Smooth muscle cell (in vitro differentiated cells): ENCODE data around the gene ANKMY2. TPM values are rescaled to one million over a fixed set of nuclear protein-coding genes. Genes with fewer than 3 reads are reported as not detected.

Source experiments
- DNase-seq: peaks from one replicate; lab custom pipeline; 2025; ENCODE audit not compliant: unreplicated experiment; lab: John Stamatoyannopoulos, UW
- H2AFZ ChIP-seq: fragments of 200-600 bp; sonication (generic); 2 replicates; pipeline ENCODE4 v1.6.0; 2016; ENCODE audit warnings: antibody characterized with exemption, low read depth, mild to moderate bottlenecking
- H3F3A ChIP-seq: fragments of 200-600 bp; sonication (generic); 2 replicates; pipeline ENCODE4 v1.6.0; 2017; ENCODE audit warnings: antibody characterized with exemption, low read depth
- H3K27ac ChIP-seq: fragments of 200-600 bp; sonication (generic); 2 replicates; pipeline ENCODE4 v1.5.1; 2016; ENCODE audit warnings: low read depth, mild to moderate bottlenecking
- H3K27me3 ChIP-seq: fragments of 200-600 bp; sonication (generic); 2 replicates; pipeline ENCODE4 v1.6.1; 2016; ENCODE audit warnings: low read depth, mild to moderate bottlenecking
- H3K36me3 ChIP-seq: fragments of 200-600 bp; sonication (generic); 2 replicates; pipeline ENCODE4 v1.5.1; 2016; ENCODE audit warnings: low read depth
- H3K4me1 ChIP-seq: fragments of 200-600 bp; sonication (generic); 2 replicates; pipeline ENCODE4 v1.5.1; 2016; ENCODE audit warnings: low read depth
- H3K4me2 ChIP-seq: fragments of 200-600 bp; sonication (generic); 2 replicates; pipeline ENCODE4 v1.6.0; 2016; ENCODE audit warnings: mild to moderate bottlenecking
- H3K4me3 ChIP-seq: fragments of 200-600 bp; sonication (generic); 2 replicates; pipeline ENCODE4 v1.5.1; 2016; ENCODE audit warnings: mild to moderate bottlenecking
- H3K79me2 ChIP-seq: fragments of 200-600 bp; sonication (generic); 2 replicates; pipeline ENCODE4 v1.6.0; 2016; ENCODE audit warnings: low read depth, mild to moderate bottlenecking
- H3K9ac ChIP-seq: fragments of 200-600 bp; sonication (generic); 2 replicates; pipeline ENCODE4 v1.6.0; 2016; ENCODE audit warnings: low read depth
- H3K9me3 ChIP-seq: fragments of 200-600 bp; sonication (generic); replicated peaks from 2 replicates; pipeline ENCODE4 v1.5.1; 2016; ENCODE audit warnings: low read depth
- H4K20me1 ChIP-seq: fragments of 200-600 bp; sonication (generic); 2 replicates; pipeline ENCODE4 v1.6.0; 2016; ENCODE audit warnings: low read depth
- CTCF ChIP-seq: fragments of 200-600 bp; sonication (generic); IDR thresholded peaks from 2 replicates; pipeline ENCODE4 v1.5.1; 2017; ENCODE audit warnings: borderline replicate concordance, mild to moderate bottlenecking, antibody characterized with exemption; ENCODE audit not compliant: insufficient read depth, poor library complexity, severe bottlenecking
- WGBS: methylation state at CpG from one replicate; pipeline ENCODE4 v1.1.7; 2016; ENCODE audit warnings: low lambda C conversion rate; 5-methylcytosine and 5-hydroxymethylcytosine counted together
- polyA plus RNA-seq: library from polyadenylated mRNA; unstranded; fragments of >200 nt; fragmentation: Nextera tagmentation; extraction: Ambion mirVana; gene quantifications from 2 replicates; pipeline ENCODE4 v1.2.1, GENCODE V29; 2016
- total RNA-seq: library from RNA; depleted of rRNA; stranded (reverse); fragments of >200 nt; gene quantifications from 2 replicates; pipeline ENCODE4 v1.2.3, GENCODE V29; 2014

The ANKMY2 gene
- total and polyA plus RNA-seq, 2 experiments from 2014 or later, result 24.0 to 28.0 TPM

- no peaks in the 10 kb centered on the region for H3K9me3 ChIP-seq
- H3K9ac ChIP-seq, result no peak overlapping the region
- H3F3A ChIP-seq, result no peaks in the 10 kb centered on the region
- no peak for TF ChIP-seq CTCF
- H3K4me3 ChIP-seq, result no peak overlapping the region
- no peaks in the 10 kb centered on the region for H3K4me1 ChIP-seq
- H3K4me2 ChIP-seq, result no peak overlapping the region
- H3K27ac ChIP-seq, result no peak overlapping the region
- whole genome bisulfite sequencing, result 93% methylated on average over 17 of the region's 17 CpGs
- no peak overlapping the region for H2AFZ ChIP-seq
- DNase-seq, result no peak
- no peaks in the 10 kb centered on the region for H3K27me3 ChIP-seq
- no peaks in the 10 kb centered on the region for H3K79me2 ChIP-seq
- H4K20me1 ChIP-seq, result no peaks in the 10 kb centered on the region
- no peaks in the 10 kb centered on the region for H3K36me3 ChIP-seq
Measured at GRCh38 chr7:16585540-16585939, 60.0 kb downstream of the ANKMY2 start.

GRCh38 chr7:16583834-16584233 lies 61.7 kb downstream of the ANKMY2 start:
- Histone ChIP-seq H3K36me3 (no peaks in the 10 kb centered on the region), H3K9ac (no peak overlapping the region), H3K27ac (no peak overlapping the region), H3K79me2 (no peaks in the 10 kb centered on the region), H3K4me2 (no peak overlapping the region), H3K4me3 (no peak overlapping the region), H3F3A (no peaks in the 10 kb centered on the region), H3K4me1 (no peaks in the 10 kb centered on the region), H3K27me3 (no peaks in the 10 kb centered on the region), H2AFZ (no peak overlapping the region), H4K20me1 (no peaks in the 10 kb centered on the region), H3K9me3 (no peaks in the 10 kb centered on the region)
- no peak for DNase-seq
- TF ChIP-seq CTCF, result no peak
- WGBS, result 95% methylated on average over 6 of the region's 7 CpGs

GRCh38 chr7:16581286-16581685 lies 64.3 kb downstream of the ANKMY2 start:
- no peak overlapping the region for H3K4me2 ChIP-seq
- H3K9me3 ChIP-seq, result no peaks in the 10 kb centered on the region
- 69% methylated on average over 1 of the region's 1 CpG for WGBS
- no peaks in the 10 kb centered on the region for H3K36me3 ChIP-seq
- TF ChIP-seq CTCF, result no peak
- H3F3A ChIP-seq, result no peaks in the 10 kb centered on the region
- no peak overlapping the region for H3K4me3 ChIP-seq
- H2AFZ ChIP-seq, result no peak overlapping the region
- H3K27me3 ChIP-seq, result no peaks in the 10 kb centered on the region
- H3K27ac ChIP-seq, result no peak overlapping the region
- no peaks in the 10 kb centered on the region for H4K20me1 ChIP-seq
- no peak overlapping the region for H3K9ac ChIP-seq
- no peaks in the 10 kb centered on the region for H3K79me2 ChIP-seq
- no peaks in the 10 kb centered on the region for H3K4me1 ChIP-seq
- DNase-seq, result no peak

GRCh38 chr7:16579216-16579615 lies 66.3 kb downstream of the ANKMY2 start:
- H3K4me3 ChIP-seq, result no peak overlapping the region
- no peaks in the 10 kb centered on the region for H4K20me1 ChIP-seq
- no peaks in the 10 kb centered on the region for H3K9me3 ChIP-seq
- H3K79me2 ChIP-seq, result no peaks in the 10 kb centered on the region
- H3K4me2 ChIP-seq, result no peak overlapping the region
- no peak for TF ChIP-seq CTCF
- H3F3A ChIP-seq, result no peaks in the 10 kb centered on the region
- no peaks in the 10 kb centered on the region for H3K36me3 ChIP-seq
- H3K9ac ChIP-seq, result no peak overlapping the region
- no peak overlapping the region for H2AFZ ChIP-seq
- no peaks in the 10 kb centered on the region for H3K4me1 ChIP-seq
- H3K27me3 ChIP-seq, result no peaks in the 10 kb centered on the region
- DNase-seq, result no peak
- H3K27ac ChIP-seq, result no peak overlapping the region
- WGBS, result 79% methylated on average over 8 of the region's 8 CpGs
